Fibroblast of mammary gland (primary cell): Measurements from ENCODE around the gene RIBC1.

Experiments
- DNase-seq: peaks from one replicate; pipeline ENCODE4 v3.0.0-alpha.2; 2010; ENCODE audit warnings: low read depth
- H3K4me3 ChIP-seq: 2 replicates; pipeline ENCODE4 v1.5.1; 2011; ENCODE audit warnings: low read depth, mild to moderate bottlenecking, low read length, moderate library complexity; ENCODE audit not compliant: control insufficient read depth
- TF ChIP-seq, protein P1 (sequence below): conservative IDR thresholded peaks from 2 replicates; pipeline ENCODE4 v1.5.1; 2011; ENCODE audit warnings: low read depth, low read length, inconsistent platforms; ENCODE audit not compliant: control insufficient read depth, insufficient read depth

The RIBC1 gene

DNA sequence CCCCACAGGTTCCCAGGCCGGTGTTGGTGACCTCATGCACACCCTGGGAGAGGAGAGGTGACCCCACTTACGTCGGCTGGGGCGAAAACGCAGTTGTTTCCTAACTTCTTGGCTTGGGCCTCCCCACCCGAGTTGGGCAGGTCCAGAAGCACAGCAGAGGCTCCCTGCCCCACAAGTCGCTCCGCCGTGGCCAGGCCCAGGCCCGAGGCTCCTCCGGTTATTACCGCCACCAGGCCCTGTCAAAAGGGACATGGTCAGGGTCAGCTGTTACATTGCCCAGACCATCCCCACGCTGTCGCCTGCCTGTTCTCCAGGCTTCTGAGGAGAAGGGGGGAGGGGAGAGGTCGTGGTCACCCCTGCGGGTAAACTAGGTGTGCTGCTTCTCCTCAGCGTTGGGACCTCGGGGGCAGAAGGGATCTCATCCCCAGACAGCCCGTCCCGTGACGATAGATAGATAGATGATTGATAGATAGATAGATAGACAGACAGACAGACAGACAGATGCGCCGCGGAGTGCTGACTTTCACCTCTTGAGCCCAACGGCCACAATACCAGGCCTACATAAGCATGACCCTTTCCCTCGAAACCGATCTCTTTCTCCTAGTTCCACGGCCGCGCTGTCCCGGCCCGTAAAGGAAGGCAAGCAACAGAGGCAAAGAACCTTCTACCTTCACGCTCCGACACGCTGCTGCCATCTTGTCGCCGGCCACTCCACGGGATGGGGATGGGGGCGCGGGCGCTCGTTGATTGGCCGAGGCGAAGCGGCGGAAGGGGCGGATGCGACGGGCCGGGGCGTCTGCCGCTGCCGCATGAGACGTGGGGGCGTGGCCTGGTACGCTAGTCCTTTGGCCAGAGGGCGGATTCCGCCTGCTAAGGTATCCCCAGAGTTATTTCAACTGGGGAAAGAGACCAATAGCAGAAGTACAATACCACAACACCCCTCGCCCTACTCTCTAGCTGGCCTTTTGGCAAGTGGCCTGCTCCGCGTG is 11.3 kb downstream of the RIBC1 start, which contains the start of gene HSD17B10:
Gene HSD17B10, minus strand, starts transcription at position 720 of the 989 bp plus-strand sequence. Its CDS starts 25 bp downstream, at position 695.
- peak; percentile 64 for DNase-seq
- peak within 1 kb of the TSS; percentile 84 for H3K4me3 ChIP-seq
- TF ChIP-seq, protein P1, sequence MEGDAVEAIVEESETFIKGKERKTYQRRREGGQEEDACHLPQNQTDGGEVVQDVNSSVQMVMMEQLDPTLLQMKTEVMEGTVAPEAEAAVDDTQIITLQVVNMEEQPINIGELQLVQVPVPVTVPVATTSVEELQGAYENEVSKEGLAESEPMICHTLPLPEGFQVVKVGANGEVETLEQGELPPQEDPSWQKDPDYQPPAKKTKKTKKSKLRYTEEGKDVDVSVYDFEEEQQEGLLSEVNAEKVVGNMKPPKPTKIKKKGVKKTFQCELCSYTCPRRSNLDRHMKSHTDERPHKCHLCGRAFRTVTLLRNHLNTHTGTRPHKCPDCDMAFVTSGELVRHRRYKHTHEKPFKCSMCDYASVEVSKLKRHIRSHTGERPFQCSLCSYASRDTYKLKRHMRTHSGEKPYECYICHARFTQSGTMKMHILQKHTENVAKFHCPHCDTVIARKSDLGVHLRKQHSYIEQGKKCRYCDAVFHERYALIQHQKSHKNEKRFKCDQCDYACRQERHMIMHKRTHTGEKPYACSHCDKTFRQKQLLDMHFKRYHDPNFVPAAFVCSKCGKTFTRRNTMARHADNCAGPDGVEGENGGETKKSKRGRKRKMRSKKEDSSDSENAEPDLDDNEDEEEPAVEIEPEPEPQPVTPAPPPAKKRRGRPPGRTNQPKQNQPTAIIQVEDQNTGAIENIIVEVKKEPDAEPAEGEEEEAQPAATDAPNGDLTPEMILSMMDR = no peak

GRCh38 chrX:53435997-53436396 is 13.3 kb downstream of the RIBC1 start:
- H3K4me3 ChIP-seq = no peak overlapping the region
- TF ChIP-seq, protein P1 = peak; percentile 96
- DNase-seq = peak; percentile 71

GRCh38 chrX:53437206-53437605 is 14.5 kb downstream of the RIBC1 start:
- TF ChIP-seq, protein P1 = no peak
- no peak overlapping the region for H3K4me3 ChIP-seq
- DNase-seq = no peak

- H3K4me3 ChIP-seq = no peak overlapping the region
- no peak for DNase-seq
- TF ChIP-seq, protein P1 = no peak
Measured at GRCh38 chrX:53438174-53438831, 15.6 kb downstream of the RIBC1 start.

- DNase-seq = no peak
- TF ChIP-seq, protein P1 = no peak
Measured at GRCh38 chrX:53438832-53439230, 16.2 kb downstream of the RIBC1 start.

GRCh38 chrX:53440101-53440500 is 17.4 kb downstream of the RIBC1 start:
- H3K4me3 ChIP-seq = peak overlapping the region; percentile 48
- TF ChIP-seq, protein P1 = no peak
- no peak for DNase-seq

More at GRCh38 chrX:53438832-53439230, 16.2 kb downstream of the RIBC1 start:
- no peak overlapping the region for H3K4me3 ChIP-seq
